ENCODE data around the gene PPP1R14C. TPM values are rescaled to one million over a fixed set of nuclear protein-coding genes. Genes with fewer than 3 reads are reported as not detected.

PPP1R14C gene
- polyA plus RNA-seq, 2 of the 4 experiments (the other 2 are of a cell fraction), result 0.34 to 0.43 TPM

DNA sequence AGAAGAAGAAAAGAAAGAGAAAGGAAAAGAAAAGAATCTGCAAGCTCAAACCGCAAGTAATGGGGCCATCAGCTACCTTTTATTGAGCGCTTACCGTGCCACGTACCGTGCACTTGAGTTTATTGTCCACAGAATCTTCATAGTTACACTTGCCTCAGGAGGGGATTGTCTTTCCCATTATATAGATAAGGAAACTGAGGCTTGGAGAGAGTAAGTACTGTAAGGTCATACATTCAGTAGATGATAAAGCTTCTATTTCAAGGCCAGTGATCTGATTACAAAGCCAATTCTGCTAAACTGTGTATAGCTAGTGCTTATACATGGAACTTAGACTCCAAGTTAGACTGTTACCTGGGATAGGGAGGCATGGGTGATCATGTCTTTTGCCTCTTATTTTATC is 115.5 kb downstream of the PPP1R14C start:
- no peak overlapping the region for H3K4me3 ChIP-seq
- no peak for TF ChIP-seq ESRRA (IDR thresholded peaks at IDR 0.05; ENCODE audit: borderline replicate concordance, low read length)
- no peak for TF ChIP-seq RAD21 (conservative IDR thresholded peaks at IDR 0.05 in 1 of 2, IDR thresholded peaks at IDR 0.05 in 1 of 2)
- no peak for TF ChIP-seq HDAC2 (IDR thresholded peaks at IDR 0.05)
- TF ChIP-seq FOSL2 (IDR thresholded peaks at IDR 0.05), result no peak
- no peak for TF ChIP-seq FOSL2 (CRISPR knock-in tag; IDR thresholded peaks at IDR 0.05)
- no peak for TF ChIP-seq ZFP36 (IDR thresholded peaks at IDR 0.05; ENCODE audit: borderline replicate concordance, partially characterized antibody)
- no peak for TF ChIP-seq MAZ (IDR thresholded peaks at IDR 0.05; ENCODE audit: borderline replicate concordance, low read depth, low read length)
- no peak for TF ChIP-seq ZC3H11A (IDR thresholded peaks at IDR 0.05)
- TF ChIP-seq, protein P1, sequence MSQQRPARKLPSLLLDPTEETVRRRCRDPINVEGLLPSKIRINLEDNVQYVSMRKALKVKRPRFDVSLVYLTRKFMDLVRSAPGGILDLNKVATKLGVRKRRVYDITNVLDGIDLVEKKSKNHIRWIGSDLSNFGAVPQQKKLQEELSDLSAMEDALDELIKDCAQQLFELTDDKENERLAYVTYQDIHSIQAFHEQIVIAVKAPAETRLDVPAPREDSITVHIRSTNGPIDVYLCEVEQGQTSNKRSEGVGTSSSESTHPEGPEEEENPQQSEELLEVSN (IDR thresholded peaks at IDR 0.05; ENCODE audit: borderline replicate concordance, low read depth), result no peak
- TF ChIP-seq JUNB (IDR thresholded peaks at IDR 0.05), result no peak
- no peak for TF ChIP-seq HOXB5 (CRISPR knock-in tag; IDR thresholded peaks at IDR 0.05)
- TF ChIP-seq EP300 (IDR thresholded peaks at IDR 0.05), result no peak
- TF ChIP-seq SMC3 (IDR thresholded peaks at IDR 0.05), result no peak
- TF ChIP-seq TFCP2L1 (CRISPR knock-in tag; IDR thresholded peaks at IDR 0.05), result no peak
- TF ChIP-seq CEBPB (IDR thresholded peaks at IDR 0.05), result no peak
- no peak for TF ChIP-seq CHD4 (IDR thresholded peaks at IDR 0.05; ENCODE audit: borderline replicate concordance)
- no peak for TF ChIP-seq MAFK (IDR thresholded peaks at IDR 0.05; ENCODE audit: partially characterized antibody)
- no peak for TF ChIP-seq KDM5A (IDR thresholded peaks at IDR 0.05)
- H3K4me1 ChIP-seq, result no peaks in the 10 kb centered on the region
- no peak overlapping the region for H3K27ac ChIP-seq
- POLR2A ChIA-PET, result no interaction called here
- FAIRE-seq, result no peak
- CTCF ChIA-PET, result no interaction called here
- no peak overlapping the region for H3K4me2 ChIP-seq
- WGBS (ENCODE audit: missing lambda C conversion rate), result 96% methylated on average over 5 of the region's 5 CpGs
- ATAC-seq, result no peak
- no peaks in the 10 kb centered on the region for H3K9me3 ChIP-seq
- DNase-seq (ENCODE audit: low read depth in 1 of 2, low spot score in 1 of 2), result no peak

DNA sequence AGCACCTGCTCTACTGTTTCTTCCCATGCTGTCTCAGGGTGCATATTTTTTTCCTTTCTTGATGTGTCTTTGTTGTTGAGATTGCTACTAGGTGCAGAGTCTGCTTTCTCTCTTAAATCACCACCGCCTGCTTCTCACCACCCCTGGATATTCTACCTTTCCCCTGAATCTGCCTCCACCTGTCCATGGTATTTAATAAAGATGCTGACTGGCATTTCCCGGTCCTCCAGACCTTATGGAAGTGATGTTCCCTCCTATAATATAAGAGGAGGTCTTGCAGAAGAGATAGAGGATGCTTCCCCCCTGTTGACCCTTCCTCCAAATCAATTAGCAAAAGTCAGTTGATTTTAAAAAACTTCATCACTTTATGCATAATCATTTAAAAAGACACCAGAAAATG is 118.1 kb downstream of the PPP1R14C start:
- ChIA-PET CTCF (no interaction called here), POLR2A (no interaction called here)
- Histone ChIP-seq H3K4me1 (no peaks in the 10 kb centered on the region), H3K4me2 (no peak overlapping the region), H3K9me3 (no peaks in the 10 kb centered on the region), H3K27ac (no peak overlapping the region), H3K4me3 (no peak overlapping the region)
- WGBS (ENCODE audit: missing lambda C conversion rate), result 38% methylated on average over 2 of the region's 2 CpGs
- no peak for FAIRE-seq
- no peak for ATAC-seq
- no peak for DNase-seq (ENCODE audit: low read depth in 1 of 2, low spot score in 1 of 2)
- TF ChIP-seq, protein P2, sequence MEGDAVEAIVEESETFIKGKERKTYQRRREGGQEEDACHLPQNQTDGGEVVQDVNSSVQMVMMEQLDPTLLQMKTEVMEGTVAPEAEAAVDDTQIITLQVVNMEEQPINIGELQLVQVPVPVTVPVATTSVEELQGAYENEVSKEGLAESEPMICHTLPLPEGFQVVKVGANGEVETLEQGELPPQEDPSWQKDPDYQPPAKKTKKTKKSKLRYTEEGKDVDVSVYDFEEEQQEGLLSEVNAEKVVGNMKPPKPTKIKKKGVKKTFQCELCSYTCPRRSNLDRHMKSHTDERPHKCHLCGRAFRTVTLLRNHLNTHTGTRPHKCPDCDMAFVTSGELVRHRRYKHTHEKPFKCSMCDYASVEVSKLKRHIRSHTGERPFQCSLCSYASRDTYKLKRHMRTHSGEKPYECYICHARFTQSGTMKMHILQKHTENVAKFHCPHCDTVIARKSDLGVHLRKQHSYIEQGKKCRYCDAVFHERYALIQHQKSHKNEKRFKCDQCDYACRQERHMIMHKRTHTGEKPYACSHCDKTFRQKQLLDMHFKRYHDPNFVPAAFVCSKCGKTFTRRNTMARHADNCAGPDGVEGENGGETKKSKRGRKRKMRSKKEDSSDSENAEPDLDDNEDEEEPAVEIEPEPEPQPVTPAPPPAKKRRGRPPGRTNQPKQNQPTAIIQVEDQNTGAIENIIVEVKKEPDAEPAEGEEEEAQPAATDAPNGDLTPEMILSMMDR (IDR thresholded peaks at IDR 0.05), result no peak
- no peak for TF ChIP-seq HDAC2 (IDR thresholded peaks at IDR 0.05)
- no peak for TF ChIP-seq ZC3H11A (IDR thresholded peaks at IDR 0.05)
- no peak for TF ChIP-seq EHMT2 (IDR thresholded peaks at IDR 0.05; ENCODE audit: low read depth)
- TF ChIP-seq JUN (IDR thresholded peaks at IDR 0.05), result no peak
- TF ChIP-seq RNF2 (IDR thresholded peaks at IDR 0.05; ENCODE audit: borderline replicate concordance, low read depth), result no peak
- no peak for TF ChIP-seq EHF (CRISPR knock-in tag; IDR thresholded peaks at IDR 0.05)
- no peak for TF ChIP-seq TP53 (CRISPR knock-in tag; IDR thresholded peaks at IDR 0.05)
- no peak for TF ChIP-seq MAZ (IDR thresholded peaks at IDR 0.05; ENCODE audit: borderline replicate concordance, low read depth, low read length)
- no peak for TF ChIP-seq JUNB (IDR thresholded peaks at IDR 0.05)
- TF ChIP-seq, protein P3, sequence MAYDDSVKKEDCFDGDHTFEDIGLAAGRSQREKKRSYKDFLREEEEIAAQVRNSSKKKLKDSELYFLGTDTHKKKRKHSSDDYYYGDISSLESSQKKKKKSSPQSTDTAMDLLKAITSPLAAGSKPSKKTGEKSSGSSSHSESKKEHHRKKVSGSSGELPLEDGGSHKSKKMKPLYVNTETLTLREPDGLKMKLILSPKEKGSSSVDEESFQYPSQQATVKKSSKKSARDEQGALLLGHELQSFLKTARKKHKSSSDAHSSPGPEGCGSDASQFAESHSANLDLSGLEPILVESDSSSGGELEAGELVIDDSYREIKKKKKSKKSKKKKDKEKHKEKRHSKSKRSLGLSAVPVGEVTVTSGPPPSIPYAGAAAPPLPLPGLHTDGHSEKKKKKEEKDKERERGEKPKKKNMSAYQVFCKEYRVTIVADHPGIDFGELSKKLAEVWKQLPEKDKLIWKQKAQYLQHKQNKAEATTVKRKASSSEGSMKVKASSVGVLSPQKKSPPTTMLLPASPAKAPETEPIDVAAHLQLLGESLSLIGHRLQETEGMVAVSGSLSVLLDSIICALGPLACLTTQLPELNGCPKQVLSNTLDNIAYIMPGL (CRISPR knock-in tag; IDR thresholded peaks at IDR 0.05; ENCODE audit: borderline replicate concordance), result no peak
- TF ChIP-seq RCOR1 (IDR thresholded peaks at IDR 0.05; ENCODE audit: low read depth, low read length), result no peak
- no peak for TF ChIP-seq KDM5A (IDR thresholded peaks at IDR 0.05)
- no peak for TF ChIP-seq NR3C1 (IDR thresholded peaks at IDR 0.05)
- TF ChIP-seq ESRRA (IDR thresholded peaks at IDR 0.05; ENCODE audit: borderline replicate concordance, low read length), result no peak
- TF ChIP-seq PHF8 (IDR thresholded peaks at IDR 0.05; ENCODE audit: borderline replicate concordance, low read depth), result no peak
- no peak for TF ChIP-seq FOSB (CRISPR knock-in tag; IDR thresholded peaks at IDR 0.05)
- TF ChIP-seq HOXA7 (CRISPR knock-in tag; IDR thresholded peaks at IDR 0.05), result no peak
